GM19452 (cell line): ENCODE measurements around the gene TPP2.
A peak's percentile ranks its signal among the peaks of the same experiment; 100 is the strongest.

Source experiments
- ATAC-seq: cut with Tn5 transposase; IDR thresholded peaks from one replicate; pipeline ENCODE4 v1.9.1; 2021; ENCODE audit not compliant: unreplicated experiment

The TPP2 gene

GRCh38 chr13:102596147-102597028 is at the start of gene TPP2:
Gene TPP2 (plus strand): TSS chr13:102596986. CDS start chr13:102597039, 53 bp downstream.
- ATAC-seq = peak; percentile 78

GRCh38 chr13:102548811-102549210 is 48.0 kb upstream of the TPP2 start:
- ATAC-seq = no peak

- ATAC-seq = no peak
These were observed 46.3 kb upstream of the TPP2 start for GRCh38 chr13:102550507-102550906.

GRCh38 chr13:102555914-102556553 is 40.8 kb upstream of the TPP2 start:
- no peak for ATAC-seq

- ATAC-seq = no peak
These were observed 40.0 kb upstream of the TPP2 start for GRCh38 chr13:102556806-102557205.

GRCh38 chr13:102558029-102558428 is 38.8 kb upstream of the TPP2 start:
- ATAC-seq = no peak

- ATAC-seq = no peak
These were observed 34.9 kb upstream of the TPP2 start for GRCh38 chr13:102561933-102562332.

- no peak for ATAC-seq
These were observed 33.5 kb upstream of the TPP2 start for GRCh38 chr13:102563267-102563666.

GRCh38 chr13:102564564-102564963 is 32.2 kb upstream of the TPP2 start:
- ATAC-seq = no peak

- ATAC-seq = no peak
These were observed 30.3 kb upstream of the TPP2 start for GRCh38 chr13:102566513-102566912.

GRCh38 chr13:102567857-102568256 is 28.9 kb upstream of the TPP2 start:
- ATAC-seq = no peak

- ATAC-seq = no peak
These were observed 27.3 kb upstream of the TPP2 start for GRCh38 chr13:102569488-102569887.

- ATAC-seq = no peak
These were observed 25.7 kb upstream of the TPP2 start for GRCh38 chr13:102571075-102571474.

GRCh38 chr13:102572323-102572722 is 24.5 kb upstream of the TPP2 start:
- ATAC-seq = no peak

- ATAC-seq = peak; percentile 59
These were observed 16.1 kb upstream of the TPP2 start for GRCh38 chr13:102580552-102581169.

- ATAC-seq = no peak
These were observed 14.5 kb upstream of the TPP2 start for GRCh38 chr13:102582256-102582655.

- peak; percentile 60 for ATAC-seq
These were observed 12.4 kb upstream of the TPP2 start for GRCh38 chr13:102584434-102584833.

- no peak for ATAC-seq
These were observed 10.2 kb upstream of the TPP2 start for GRCh38 chr13:102586615-102587014.

- ATAC-seq = no peak
These were observed 8.9 kb upstream of the TPP2 start for GRCh38 chr13:102587916-102588315.

GRCh38 chr13:102589301-102589822 is 7.4 kb upstream of the TPP2 start:
- ATAC-seq = no peak

- ATAC-seq = peak; percentile 40
These were observed 4.6 kb upstream of the TPP2 start for GRCh38 chr13:102591988-102592781.
